Hepatocyte (in vitro differentiated cells): Measurements from ENCODE around the gene SORCS2. TPM values are rescaled to one million over a fixed set of nuclear protein-coding genes. Genes with fewer than 3 reads are reported as not detected.

Experiments used
- DNase-seq: peaks from one replicate; pipeline ENCODE4 v3.0.0-alpha.2; 2016; ENCODE audit warnings: low spot score
- H2AFZ ChIP-seq: fragments of 200-600 bp; sonication (generic); 2 replicates; pipeline ENCODE4 v1.6.0; 2016; ENCODE audit warnings: antibody characterized with exemption, mild to moderate bottlenecking
- H3K27ac ChIP-seq: fragments of 200-600 bp; sonication (generic); 2 replicates; pipeline ENCODE4 v1.5.1; 2016; ENCODE audit warnings: mild to moderate bottlenecking
- H3K27me3 ChIP-seq: fragments of 200-600 bp; sonication (generic); 2 replicates; pipeline ENCODE4 v1.6.1; 2016
- H3K36me3 ChIP-seq: fragments of 200-600 bp; sonication (generic); replicated peaks from 2 replicates; pipeline ENCODE4 v1.5.1; 2016; ENCODE audit warnings: low read depth; ENCODE audit not compliant: insufficient read depth
- H3K4me1 ChIP-seq: fragments of 200-600 bp; sonication (generic); 2 replicates; pipeline ENCODE4 v1.5.1; 2016; ENCODE audit warnings: mild to moderate bottlenecking, moderate library complexity; ENCODE audit not compliant: insufficient read depth
- H3K4me2 ChIP-seq: fragments of 200-600 bp; sonication (generic); 2 replicates; pipeline ENCODE4 v1.6.0; 2016
- H3K4me3 ChIP-seq: fragments of 200-600 bp; sonication (generic); 2 replicates; pipeline ENCODE4 v1.5.1; 2016; ENCODE audit warnings: mild to moderate bottlenecking
- H3K79me2 ChIP-seq: fragments of 200-600 bp; sonication (generic); 2 replicates; pipeline ENCODE4 v1.6.0; 2017; ENCODE audit warnings: mild to moderate bottlenecking
- H3K9me2 ChIP-seq: fragments of 200-600 bp; sonication (generic); replicated peaks from 2 replicates; pipeline ENCODE4 v1.6.0; 2017; ENCODE audit warnings: mild to moderate bottlenecking; ENCODE audit not compliant: insufficient read depth
- H3K9me3 ChIP-seq: fragments of 200-600 bp; sonication (generic); 2 replicates; pipeline ENCODE4 v1.5.1; 2016; ENCODE audit warnings: low read depth, mild to moderate bottlenecking
- H4K20me1 ChIP-seq: fragments of 200-600 bp; sonication (generic); 2 replicates; pipeline ENCODE4 v1.6.0; 2016; ENCODE audit warnings: mild to moderate bottlenecking; ENCODE audit not compliant: insufficient read depth, poor library complexity, severe bottlenecking
- CTCF ChIP-seq: fragments of 200-600 bp; sonication (generic); IDR thresholded peaks from 2 replicates; pipeline ENCODE4 v1.5.1; 2016; ENCODE audit warnings: antibody characterized with exemption, mild to moderate bottlenecking; ENCODE audit not compliant: poor library complexity
- EZH2 ChIP-seq: fragments of 200-600 bp; sonication (generic); IDR thresholded peaks from 2 replicates; pipeline ENCODE4 v1.6.1; 2016; ENCODE audit warnings: antibody characterized with exemption, mild to moderate bottlenecking, borderline replicate concordance
- EZH2phosphoT487 ChIP-seq: fragments of 200-600 bp; sonication (generic); IDR thresholded peaks from one replicate; pipeline ENCODE4 v1.6.1; 2018; ENCODE audit warnings: antibody characterized with exemption, mild to moderate bottlenecking, low read depth, moderate library complexity; ENCODE audit not compliant: unreplicated experiment, severe bottlenecking
- WGBS: methylation state at CpG from one replicate; pipeline ENCODE4 v1.1.6; 2016; ENCODE audit warnings: low lambda C conversion rate; ENCODE audit errors: missing lambda C conversion rate; 5-methylcytosine and 5-hydroxymethylcytosine counted together
- polyA plus RNA-seq: library from polyadenylated mRNA; unstranded; fragments of >200 nt; fragmentation: Nextera tagmentation; extraction: Ambion mirVana; gene quantifications from 2 replicates; pipeline ENCODE4 v1.2.1, GENCODE V29; 2016
- total RNA-seq: library from RNA; depleted of rRNA; stranded (reverse); fragments of >200 nt; gene quantifications from 2 replicates; pipeline ENCODE4 v1.2.3, GENCODE V29; 2014

SORCS2 gene
- total and polyA plus RNA-seq, 2 experiments from 2014 or later, result 1.6 to 4.8 TPM

GRCh38 chr4:7590189-7590588 lies 397.9 kb downstream of the SORCS2 start:
- Histone ChIP-seq H3K27ac (no peak overlapping the region), H4K20me1 (no peaks in the 10 kb centered on the region), H3K9me2 (no peaks in the 10 kb centered on the region), H3K79me2 (no peaks in the 10 kb centered on the region), H3K27me3 (no peaks in the 10 kb centered on the region), H3K36me3 (no peaks in the 10 kb centered on the region), H3K4me3 (no peak overlapping the region), H3K9me3 (no peaks in the 10 kb centered on the region), H2AFZ (no peak overlapping the region), H3K4me2 (no peak overlapping the region), H3K4me1 (no peaks in the 10 kb centered on the region)
- DNase-seq, result no peak
- TF ChIP-seq CTCF (no peak), EZH2phosphoT487 (no peak), EZH2 (no peak)
- 62% methylated on average over 7 of the region's 7 CpGs for WGBS

GRCh38 chr4:7590899-7591298 lies 398.6 kb downstream of the SORCS2 start:
- Histone ChIP-seq H3K27ac (no peak overlapping the region), H4K20me1 (no peaks in the 10 kb centered on the region), H3K27me3 (peaks cover 5% of the 10 kb centered on the region), H3K4me1 (no peaks in the 10 kb centered on the region), H3K9me2 (no peaks in the 10 kb centered on the region), H3K9me3 (no peaks in the 10 kb centered on the region), H3K4me3 (no peak overlapping the region), H2AFZ (no peak overlapping the region), H3K79me2 (no peaks in the 10 kb centered on the region), H3K36me3 (no peaks in the 10 kb centered on the region), H3K4me2 (no peak overlapping the region)
- no peak for DNase-seq
- TF ChIP-seq EZH2, result no peak
- no peak for TF ChIP-seq CTCF
- no peak for TF ChIP-seq EZH2phosphoT487
- WGBS, result 95% methylated on average over 8 of the region's 8 CpGs

GRCh38 chr4:7591409-7592053 lies 399.2 kb downstream of the SORCS2 start:
- H3K36me3 ChIP-seq, result no peaks in the 10 kb centered on the region
- no peaks in the 10 kb centered on the region for H4K20me1 ChIP-seq
- H3K79me2 ChIP-seq, result no peaks in the 10 kb centered on the region
- no peak for DNase-seq
- H2AFZ ChIP-seq, result no peak overlapping the region
- 94% methylated on average over 28 of the region's 28 CpGs for WGBS
- H3K27me3 ChIP-seq, result peaks cover 12% of the 10 kb centered on the region
- H3K4me3 ChIP-seq, result no peak overlapping the region
- H3K4me2 ChIP-seq, result no peak overlapping the region
- no peak overlapping the region for H3K27ac ChIP-seq
- TF ChIP-seq EZH2, result no peak
- no peak for TF ChIP-seq EZH2phosphoT487
- TF ChIP-seq CTCF, result no peak
- H3K9me3 ChIP-seq, result no peaks in the 10 kb centered on the region
- H3K4me1 ChIP-seq, result no peaks in the 10 kb centered on the region
- no peaks in the 10 kb centered on the region for H3K9me2 ChIP-seq
